ENCODE results near the gene TPRA1. TPM values are rescaled to one million over a fixed set of nuclear protein-coding genes. Genes with fewer than 3 reads are reported as not detected.

TPRA1 gene
- total RNA-seq, 1 donor from 2014 or later = 24.6 TPM

- Histone ChIP-seq H3K9me3 (ENCODE audit: insufficient read depth, low read depth, low read length) (no peaks in the 10 kb centered on the region), H3K4me3 (ENCODE audit: insufficient read depth, low read depth, low read length) (no peak overlapping the region), H3K27me3 (ENCODE audit: insufficient read depth, low read length) (no peaks in the 10 kb centered on the region), H3K27ac (ENCODE audit: low read depth, low read length) (no peak overlapping the region), H3K9ac (ENCODE audit: low read length) (no peak overlapping the region), H3K79me2 (ENCODE audit: insufficient read depth, low read length) (no peaks in the 10 kb centered on the region), H2AFZ (ENCODE audit: low read depth, low read length) (no peak overlapping the region), H3K36me3 (ENCODE audit: insufficient read depth, low read length) (no peaks in the 10 kb centered on the region), H3K4me1 (ENCODE audit: insufficient read depth, low read length) (peaks cover 10% of the 10 kb centered on the region), H3K4me2 (ENCODE audit: low read length) (no peak overlapping the region), H4K20me1 (ENCODE audit: insufficient read depth, low read length) (no peaks in the 10 kb centered on the region)
- peaks cover 5% of the 10 kb centered on the region for H3K27me3 Mint-ChIP-seq (ENCODE audit: low read depth, unreplicated experiment)
- DNase-seq (ENCODE audit: low read depth) (no peak), FAIRE-seq (no peak)
- no peak overlapping the region for H3K4me3 Mint-ChIP-seq (ENCODE audit: unreplicated experiment)
- TF ChIP-seq EZH2 (IDR thresholded peaks at IDR 0.05; ENCODE audit: insufficient read depth, low read length) (no peak), CTCF (IDR thresholded peaks at IDR 0.05; ENCODE audit: insufficient read depth, low read depth, low read length) (no peak)
- H3K9me3 Mint-ChIP-seq (ENCODE audit: unreplicated experiment) = no peaks in the 10 kb centered on the region
- H3K27ac Mint-ChIP-seq (ENCODE audit: unreplicated experiment) = peak overlapping the region; percentile 71
- peaks cover 30% of the 10 kb centered on the region for H3K4me1 Mint-ChIP-seq (ENCODE audit: low read depth, unreplicated experiment)
- H3K36me3 Mint-ChIP-seq (ENCODE audit: low read depth, unreplicated experiment) = no peaks in the 10 kb centered on the region
These were observed 47.4 kb upstream of the TPRA1 start for GRCh38 chr3:127637971-127638370.

DNA sequence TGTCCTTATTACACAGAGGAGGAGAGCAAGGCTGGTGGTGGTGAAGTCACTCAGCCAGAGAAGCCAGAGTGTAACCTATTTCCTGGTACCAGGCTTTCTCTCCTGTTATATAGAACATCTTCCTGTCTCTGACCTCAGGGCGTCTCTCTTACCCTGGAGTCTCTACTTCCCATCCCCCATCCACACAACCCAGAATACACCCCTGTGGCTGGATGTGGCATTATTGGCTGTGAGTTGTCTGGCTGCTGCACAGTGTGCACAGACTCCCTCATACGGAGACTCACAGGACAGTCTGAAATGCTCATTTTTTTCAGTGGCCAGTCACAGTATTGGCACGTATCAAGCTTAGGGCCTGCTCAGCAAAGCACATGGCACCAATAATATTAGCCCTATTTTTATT is 47.0 kb upstream of the TPRA1 start:
- Histone ChIP-seq H3K4me1 (ENCODE audit: insufficient read depth, low read length) (peaks cover 10% of the 10 kb centered on the region), H3K9me3 (ENCODE audit: insufficient read depth, low read depth, low read length) (no peaks in the 10 kb centered on the region), H3K27ac (ENCODE audit: low read depth, low read length) (no peak overlapping the region), H4K20me1 (ENCODE audit: insufficient read depth, low read length) (no peaks in the 10 kb centered on the region), H3K4me3 (ENCODE audit: insufficient read depth, low read depth, low read length) (no peak overlapping the region), H3K9ac (ENCODE audit: low read length) (no peak overlapping the region), H2AFZ (ENCODE audit: low read depth, low read length) (no peak overlapping the region), H3K79me2 (ENCODE audit: insufficient read depth, low read length) (no peaks in the 10 kb centered on the region), H3K4me2 (ENCODE audit: low read length) (no peak overlapping the region), H3K27me3 (ENCODE audit: insufficient read depth, low read length) (no peaks in the 10 kb centered on the region), H3K36me3 (ENCODE audit: insufficient read depth, low read length) (no peaks in the 10 kb centered on the region)
- peaks cover 5% of the 10 kb centered on the region for H3K27me3 Mint-ChIP-seq (ENCODE audit: low read depth, unreplicated experiment)
- peaks cover 30% of the 10 kb centered on the region for H3K4me1 Mint-ChIP-seq (ENCODE audit: low read depth, unreplicated experiment)
- H3K27ac Mint-ChIP-seq (ENCODE audit: unreplicated experiment) = peak overlapping the region; percentile 77
- no peak overlapping the region for H3K4me3 Mint-ChIP-seq (ENCODE audit: unreplicated experiment)
- no peak for DNase-seq (ENCODE audit: low read depth)
- no peaks in the 10 kb centered on the region for H3K9me3 Mint-ChIP-seq (ENCODE audit: unreplicated experiment)
- FAIRE-seq = no peak
- TF ChIP-seq EZH2 (IDR thresholded peaks at IDR 0.05; ENCODE audit: insufficient read depth, low read length) (no peak), CTCF (IDR thresholded peaks at IDR 0.05; ENCODE audit: insufficient read depth, low read depth, low read length) (no peak)
- H3K36me3 Mint-ChIP-seq (ENCODE audit: low read depth, unreplicated experiment) = no peaks in the 10 kb centered on the region

DNA sequence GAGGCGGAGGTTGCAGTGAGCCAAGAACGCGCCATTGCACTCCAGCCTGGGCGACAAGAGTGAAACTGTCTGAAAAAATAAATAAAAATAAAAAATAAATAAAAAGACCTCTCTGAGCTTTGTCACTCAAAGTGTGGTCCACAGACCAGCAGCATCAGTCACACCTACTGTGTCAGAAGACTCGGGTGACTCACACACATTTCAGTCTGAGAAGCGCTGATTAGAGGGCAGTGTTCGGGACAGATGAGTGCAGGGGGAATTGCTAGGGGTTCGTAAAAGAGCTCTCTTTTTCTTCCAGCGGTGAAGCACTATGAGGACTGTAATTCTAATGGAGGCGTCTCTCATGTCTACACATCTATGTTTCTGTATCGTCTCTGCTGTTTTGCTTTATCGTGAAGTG is 44.1 kb upstream of the TPRA1 start:
- Histone ChIP-seq H3K36me3 (ENCODE audit: insufficient read depth, low read length) (no peaks in the 10 kb centered on the region), H3K4me3 (ENCODE audit: insufficient read depth, low read depth, low read length) (no peak overlapping the region), H3K4me2 (ENCODE audit: low read length) (no peak overlapping the region), H3K79me2 (ENCODE audit: insufficient read depth, low read length) (no peaks in the 10 kb centered on the region), H3K27ac (ENCODE audit: low read depth, low read length) (no peak overlapping the region), H3K4me1 (ENCODE audit: insufficient read depth, low read length) (peaks cover 9% of the 10 kb centered on the region), H3K9ac (ENCODE audit: low read length) (no peak overlapping the region), H2AFZ (ENCODE audit: low read depth, low read length) (no peak overlapping the region), H4K20me1 (ENCODE audit: insufficient read depth, low read length) (no peaks in the 10 kb centered on the region), H3K9me3 (ENCODE audit: insufficient read depth, low read depth, low read length) (no peaks in the 10 kb centered on the region), H3K27me3 (ENCODE audit: insufficient read depth, low read length) (peaks cover 12% of the 10 kb centered on the region)
- Mint-ChIP-seq H3K4me1 (ENCODE audit: low read depth, unreplicated experiment) (peaks cover 30% of the 10 kb centered on the region), H3K4me3 (ENCODE audit: unreplicated experiment) (no peak overlapping the region), H3K27ac (ENCODE audit: unreplicated experiment) (no peak overlapping the region), H3K36me3 (ENCODE audit: low read depth, unreplicated experiment) (peaks cover 6% of the 10 kb centered on the region), H3K27me3 (ENCODE audit: low read depth, unreplicated experiment) (peaks cover 16% of the 10 kb centered on the region), H3K9me3 (ENCODE audit: unreplicated experiment) (peaks cover 1% of the 10 kb centered on the region)
- FAIRE-seq = no peak
- TF ChIP-seq EZH2 (IDR thresholded peaks at IDR 0.05; ENCODE audit: insufficient read depth, low read length) = no peak
- no peak for TF ChIP-seq CTCF (IDR thresholded peaks at IDR 0.05; ENCODE audit: insufficient read depth, low read depth, low read length)
- DNase-seq (ENCODE audit: low read depth) = no peak

Measured in astrocyte (in vitro differentiated cells and primary cell).